HG03457 (cell line): ENCODE measurements around the gene PDSS1.

Experiments
- ATAC-seq: cut with Tn5 transposase; IDR thresholded peaks from one replicate; pipeline ENCODE4 v1.9.1; 2021; ENCODE audit warnings: moderate number of reproducible peaks; ENCODE audit not compliant: unreplicated experiment

PDSS1 gene

GRCh38 chr10:26792758-26793495 lies 95.4 kb downstream of the PDSS1 start:
- ATAC-seq: no peak
